HepG2 (cell line): Measurements from ENCODE around the gene PRPSAP1. TPM values are rescaled to one million over a fixed set of nuclear protein-coding genes. Genes with fewer than 3 reads are reported as not detected.

ENCODE experiments used
- ATAC-seq: fragments of 200-7000 bp; cut with Tn5 transposase; 3 replicates; pipeline ENCODE4 v1.9.1; 2020; ENCODE audit warnings: mild to moderate bottlenecking, moderate library complexity
- BruUV-seq: library from RNA; stranded (reverse); fragments of 400-500 nt; replicated peaks from 2 replicates; lab custom pipeline; 2021; lab: Mats Ljungman, UMichigan
- CTCF ChIA-PET: fragments of 300-600 bp; formaldehyde crosslinking; extraction: SDS; loops from one replicate; lab custom pipeline; 2021; ENCODE audit warnings: low total read pairs, inconsistent platforms, low intra/inter-chr PET ratio; lab: Yijun Ruan, JAX
- POLR2A ChIA-PET: fragments of 350-600 bp; sonication (Branson Sonifier 250); formaldehyde crosslinking; loops from one replicate; lab custom pipeline; 2020; ENCODE audit warnings: antibody characterized with exemption, inconsistent platforms; lab: Yijun Ruan, JAX
- DNase-seq: peaks from one replicate; pipeline ENCODE4 v3.0.0-alpha.2; 2015; ENCODE audit warnings: low spot score
- FAIRE-seq: peaks from 3 replicates; lab custom pipeline; 2011; peaks lifted over from hg19 to GRCh38; lab: Jason Lieb, UNC
- H2AFZ ChIP-seq: one replicate; pipeline ENCODE4 v1.6.1; 2011; ENCODE audit warnings: low read length, inconsistent platforms
- H3K27ac ChIP-seq: fragments of 300-600 bp; 3 replicates; pipeline ENCODE4 v1.8.0; 2011; ENCODE audit warnings: mixed run types, mild to moderate bottlenecking, mixed read lengths, low read length, inconsistent platforms; ENCODE audit not compliant: insufficient read depth; ENCODE audit errors: extremely low read length
- H3K27me3 ChIP-seq, 2 experiments: fragments of 200-600 bp in 1 of 2; 2 replicates in 1 of 2; 3 replicates in 1 of 2; pipeline versions ENCODE4 v1.6.0 to v1.8.0; 2011; ENCODE audit warnings: low read length in 2 of 2, mild to moderate bottlenecking in 2 of 2, moderate library complexity in 2 of 2, inconsistent platforms in 1 of 2; ENCODE audit not compliant: insufficient read depth in 2 of 2, control insufficient read depth in 1 of 2
- H3K36me3 ChIP-seq, 2 experiments: fragments of 200-600 bp in 1 of 2; replicated peaks in 1 of 2; 2 replicates in 1 of 2; 3 replicates in 1 of 2; pipeline versions ENCODE4 v1.5.1 to v1.8.0; 2011; ENCODE audit warnings: low read length in 2 of 2, inconsistent platforms in 1 of 2; ENCODE audit not compliant: insufficient read depth in 2 of 2, control insufficient read depth in 1 of 2
- H3K4me1 ChIP-seq: 2 replicates; pipeline ENCODE4 v1.5.1; 2012; ENCODE audit warnings: low read length, inconsistent platforms; ENCODE audit not compliant: insufficient read depth
- H3K4me2 ChIP-seq: 2 replicates; pipeline ENCODE4 v1.6.0; 2011; ENCODE audit warnings: low read depth, low read length, inconsistent platforms
- H3K4me3 ChIP-seq, 3 experiments: fragments of 200-600 bp in 1 of 3; sonication (generic), shearing (Covaris generic) in 1 of 3; replicated peaks in 1 of 3; 2 replicates each; pipeline ENCODE4 v1.5.1; 2011 to 2016; ENCODE audit warnings: low read length in 3 of 3, inconsistent platforms in 2 of 3, low read depth in 2 of 3, mild to moderate bottlenecking in 2 of 3, control low read depth in 1 of 3, mixed read lengths in 1 of 3; ENCODE audit not compliant: insufficient read depth in 1 of 3
- H3K79me2 ChIP-seq: one replicate; pipeline ENCODE4 v1.6.1; 2011; ENCODE audit warnings: low read length, inconsistent platforms; ENCODE audit not compliant: insufficient read depth
- H3K9ac ChIP-seq: 2 replicates; pipeline ENCODE4 v1.6.0; 2011; ENCODE audit warnings: mild to moderate bottlenecking, low read depth, low read length, inconsistent platforms; ENCODE audit not compliant: insufficient read depth
- H3K9me3 ChIP-seq: 2 replicates; pipeline ENCODE4 v1.5.1; 2012; ENCODE audit warnings: mild to moderate bottlenecking, low read length
- H4K20me1 ChIP-seq: 2 replicates; pipeline ENCODE4 v1.6.0; 2011; ENCODE audit warnings: inconsistent platforms, mild to moderate bottlenecking, low read length, moderate library complexity; ENCODE audit not compliant: insufficient read depth
- AGO2 ChIP-seq: fragments of 200-400 bp; formaldehyde crosslinking; optimal IDR thresholded peaks from 2 replicates; pipeline ENCODE3; 2017; ENCODE audit warnings: mild to moderate bottlenecking, low read depth, low read length, moderate library complexity
- ATF7 ChIP-seq, 2 experiments: fragments of 450-650 bp in 1 of 2; sonication (generic) in 1 of 2; formaldehyde crosslinking in 1 of 2; IDR thresholded peaks; 2 replicates each; pipeline versions ENCODE4 v1.4.0 to v1.6.1; 2016 to 2020; ENCODE audit warnings: antibody characterized with exemption in 1 of 2, mild to moderate bottlenecking in 1 of 2, missing genetic modification reagents in 1 of 2
- FOXA1 ChIP-seq, 2 experiments: fragments of 450-650 bp in 1 of 2; sonication (generic) in 1 of 2; formaldehyde crosslinking in 1 of 2; IDR thresholded peaks; 2 replicates each; pipeline versions ENCODE4 v1.4.0 to v1.6.1; 2016 to 2020; ENCODE audit warnings: missing genetic modification reagents in 1 of 2
- SETDB1 ChIP-seq: sonication (generic); formaldehyde crosslinking; IDR thresholded peaks from 2 replicates; pipeline ENCODE4 v1.5.1; 2020; ENCODE audit warnings: missing genetic modification reagents, mild to moderate bottlenecking, borderline replicate concordance
- ZC3H13 ChIP-seq: sonication (generic); formaldehyde crosslinking; IDR thresholded peaks from 2 replicates; pipeline ENCODE4 v1.8.1; 2023; ENCODE audit warnings: mild to moderate bottlenecking, missing genetic modification reagents, moderate library complexity
- ZFP91 ChIP-seq: sonication (generic); formaldehyde crosslinking; IDR thresholded peaks from 2 replicates; pipeline ENCODE4 v1.9.0; 2022; ENCODE audit warnings: missing genetic modification reagents, mild to moderate bottlenecking, borderline replicate concordance
- ZNF383 ChIP-seq: sonication (generic); formaldehyde crosslinking; IDR thresholded peaks from 2 replicates; pipeline ENCODE4 v1.4.0; 2020; ENCODE audit warnings: missing genetic modification reagents, mild to moderate bottlenecking, borderline replicate concordance
- ZSCAN31 ChIP-seq: sonication (generic); formaldehyde crosslinking; IDR thresholded peaks from 2 replicates; pipeline ENCODE4 v1.5.0; 2020; ENCODE audit warnings: low read depth, mild to moderate bottlenecking, missing genetic modification reagents
- WGBS: methylation state at CpG from one replicate; pipeline ENCODE4 v1.1.6; 2017; ENCODE audit warnings: low lambda C conversion rate; 5-methylcytosine and 5-hydroxymethylcytosine counted together
- in situ Hi-C: cut with HindIII; loops from 2 replicates; pipeline ENCODE4 v1.10.0; 2017; ENCODE audit warnings: low pct_unique_long_range_greater_than_20kb; ENCODE audit not compliant: extremely low pct_ligation_motif_present
- intact Hi-C: fragments of 100-400 bp; cut with micrococcal nuclease; formaldehyde crosslinking; loops from one replicate; pipeline ENCODE4 v1.10.0; 2022; ENCODE audit not compliant: unreplicated experiment
- polyA plus RNA-seq, 8 experiments: library from polyadenylated mRNA; depleted of rRNA in 3 of 8; stranded (reverse) in 7 of 8; unstranded in 1 of 8; fragments of >200 nt; fragmentation: Illumina TruSeq in 4 of 8; extraction: Trizol in 4 of 8; gene quantifications; 2 replicates each; pipeline versions ENCODE4 v1.2.1 to v1.2.3, GENCODE V29; 2011 to 2016; ENCODE audit warnings: low read depth in 4 of 8, missing spikeins in 1 of 8, mixed read lengths in 1 of 8; ENCODE audit not compliant: insufficient read depth in 1 of 8
- total RNA-seq, 5 experiments: library from RNA; depleted of rRNA; stranded (reverse); fragments of >200 nt; fragmentation: Illumina TruSeq; extraction: Trizol; gene quantifications; 2 replicates each; pipeline ENCODE4 v1.2.3, GENCODE V29; 2016; ENCODE audit warnings: low read depth in 1 of 5

PRPSAP1 gene
- total and polyA plus RNA-seq, 2 of the 13 experiments (the other 11 are each of a cell fraction or from before 2014, with no cell fraction given): 91.1 to 314 TPM

GRCh38 chr17:76399175-76400172 lies 45.8 kb upstream of the PRPSAP1 start:
- FAIRE-seq: no peak
- H3K79me2 ChIP-seq: no peaks in the 10 kb centered on the region
- no peak overlapping the region for H3K4me3 ChIP-seq
- H3K9me3 ChIP-seq: no peaks in the 10 kb centered on the region
- no peak overlapping the region for H3K27ac ChIP-seq
- H3K9ac ChIP-seq: no peak overlapping the region
- H3K36me3 ChIP-seq: peaks cover 73 to 89% of the 10 kb centered on the region in 2 experiments
- TF ChIP-seq SETDB1 (CRISPR knock-in tag) (no peak), AGO2 (peak; percentile 10)
- no peak overlapping the region for H3K4me2 ChIP-seq
- no peak overlapping the region for H2AFZ ChIP-seq
- no peak for ATAC-seq
- in situ Hi-C loops (loop anchor here (5.0 kb wide), 2 partner anchors 53 to 97 kb away; partner anchors contain the start of gene UBE2O), intact Hi-C loops (no loop called here)
- CTCF ChIA-PET: no interaction called here
- H3K27me3 ChIP-seq: no peaks in the 10 kb centered on the region
- TSS peak; percentile 41 for BruUV-seq
- POLR2A ChIA-PET: interaction anchor here (2.0 to 2.6 kb wide), 4 partner anchors 14 to 47 kb away, joined by 7 to 18 read pairs (median 12); partner anchors contain the start of genes PRPSAP1 and SPHK1
- 91% methylated on average over 28 of the region's 33 CpGs for WGBS
- peaks cover 4% of the 10 kb centered on the region; the same call in 1 of the 2 replicates for H4K20me1 ChIP-seq
- DNase-seq: no peak
- no peaks in the 10 kb centered on the region for H3K4me1 ChIP-seq

- Histone ChIP-seq H3K4me1 (no peaks in the 10 kb centered on the region), H3K27ac (no peak overlapping the region), H4K20me1 (peaks cover 4% of the 10 kb centered on the region; the same call in 1 of the 2 replicates), H3K36me3 (peaks cover 73 to 88% of the 10 kb centered on the region in 2 experiments), H3K79me2 (no peaks in the 10 kb centered on the region), H3K9ac (no peak overlapping the region), H3K27me3 (no peaks in the 10 kb centered on the region), H2AFZ (no peak overlapping the region), H3K4me3 (no peak overlapping the region), H3K4me2 (no peak overlapping the region), H3K9me3 (no peaks in the 10 kb centered on the region)
- WGBS: 93% methylated on average over 20 of the region's 20 CpGs
- ATAC-seq (peak; percentile 18), DNase-seq (no peak), FAIRE-seq (no peak)
- ChIA-PET CTCF (interaction anchor here (1.2 to 2.3 kb wide), 4 partner anchors 13 to 119 kb away, joined by 3 to 14 read pairs (median 4); no protein-coding TSS in a partner anchor), POLR2A (interaction anchor here (1.2 to 2.6 kb wide), 16 partner anchors 10 to 134 kb away, joined by 3 to 18 read pairs (median 6); partner anchors contain the start of genes PRPSAP1, SPHK1 and UBALD2)
- BruUV-seq: no TSS peak
- intact Hi-C loops: loop anchor here (1.0 kb wide), 2 partner anchors 9 to 95 kb away; no protein-coding TSS in a partner anchor
- in situ Hi-C loops: loop anchor here (5.0 kb wide), 1 partner anchor 96 kb away; no protein-coding TSS in a partner anchor
- TF ChIP-seq ZFP91 (peak; percentile 3; the same call in 1 of the 2 replicates), FOXA1 (IDR thresholded peaks at IDR 0.05) (no peak), FOXA1 (CRISPR knock-in tag; IDR thresholded peaks at IDR 0.05) (no peak), ZC3H13 (CRISPR knock-in tag) (0 out of 2 replicates have a peak, but pooled peaks have one; percentile 6), ZSCAN31 (CRISPR knock-in tag) (no peak), ATF7 (IDR thresholded peaks at IDR 0.05) (no peak), ATF7 (CRISPR knock-in tag; IDR thresholded peaks at IDR 0.05) (0 out of 2 replicates have a peak, but pooled peaks have one; percentile 40), ZNF383 (CRISPR knock-in tag) (0 out of 2 replicates have a peak, but pooled peaks have one; percentile 14)
These were observed 44.9 kb upstream of the PRPSAP1 start for GRCh38 chr17:76398523-76399174.
